HepG2 (cell line): ENCODE measurements around the gene ERMARD. TPM values are rescaled to one million over a fixed set of nuclear protein-coding genes. Genes with fewer than 3 reads are reported as not detected.

Experiments used
- ARHGAP35 ChIP-seq: sonication (generic); formaldehyde crosslinking; IDR thresholded peaks from 2 replicates; pipeline ENCODE4 v1.9.0; 2022; ENCODE audit warnings: mild to moderate bottlenecking, inconsistent platforms, moderate library complexity, missing genetic modification reagents, borderline replicate concordance
- ATF1 ChIP-seq: IDR thresholded peaks from 2 replicates; pipeline ENCODE4 v1.6.1; 2016; ENCODE audit warnings: mild to moderate bottlenecking, control low read depth
- CEBPG ChIP-seq: IDR thresholded peaks from 2 replicates; pipeline ENCODE4 v1.6.1; 2016
- E2F5 ChIP-seq: sonication (generic); formaldehyde crosslinking; conservative IDR thresholded peaks from 2 replicates; pipeline ENCODE4 v1.4.0; 2020; ENCODE audit warnings: missing genetic modification reagents
- ETV5 ChIP-seq: IDR thresholded peaks from 2 replicates; pipeline ENCODE4 v1.6.1; 2018; ENCODE audit warnings: missing biosample characterization, missing genetic modification reagents, inconsistent platforms, borderline replicate concordance
- JDP2 ChIP-seq: sonication (generic); formaldehyde crosslinking; IDR thresholded peaks from 2 replicates; pipeline ENCODE4 v1.8.1; 2022; ENCODE audit warnings: missing genetic modification reagents, borderline replicate concordance
- KAT2B ChIP-seq: fragments of 150-350 bp; IDR thresholded peaks from 2 replicates; pipeline ENCODE4 v1.6.1; 2014; ENCODE audit warnings: low read depth, low read length, borderline replicate concordance
- MAZ ChIP-seq, 2 experiments: sonication (generic) in 1 of 2; formaldehyde crosslinking in 1 of 2; IDR thresholded peaks; 2 replicates each; pipeline versions ENCODE4 v1.5.0 to v1.6.1; 2012 to 2020; ENCODE audit warnings: low read depth in 2 of 2, mild to moderate bottlenecking in 2 of 2, borderline replicate concordance in 1 of 2, improper control_type of control experiment in 1 of 2, low read length in 1 of 2, missing genetic modification reagents in 1 of 2, moderate library complexity in 1 of 2
- NRL ChIP-seq: sonication (generic); formaldehyde crosslinking; IDR thresholded peaks from 2 replicates; pipeline ENCODE4 v1.5.0; 2020; ENCODE audit warnings: missing genetic modification reagents, mild to moderate bottlenecking, moderate library complexity, borderline replicate concordance
- SP4 ChIP-seq: sonication (generic); formaldehyde crosslinking; IDR thresholded peaks from 2 replicates; pipeline ENCODE4 v1.8.1; 2023; ENCODE audit warnings: mild to moderate bottlenecking, missing genetic modification reagents
- TAF15 ChIP-seq: fragments of 200-400 bp; formaldehyde crosslinking; IDR thresholded peaks from one replicate; pipeline ENCODE4 v1.6.1; 2018; ENCODE audit warnings: mild to moderate bottlenecking, low read depth, low read length; ENCODE audit not compliant: poor library complexity, severe bottlenecking
- TEAD3 ChIP-seq: optimal IDR thresholded peaks from 2 replicates; pipeline ENCODE3; 2016; ENCODE audit warnings: borderline replicate concordance
- THAP7 ChIP-seq: sonication (generic); formaldehyde crosslinking; IDR thresholded peaks from 2 replicates; pipeline ENCODE4 v1.8.1; 2023; ENCODE audit warnings: mild to moderate bottlenecking, missing genetic modification reagents
- ZKSCAN1 ChIP-seq: fragments of 150-350 bp; IDR thresholded peaks from 2 replicates; pipeline ENCODE4 v1.6.1; 2014; ENCODE audit warnings: low read length
- ZNF101 ChIP-seq: sonication (generic); formaldehyde crosslinking; IDR thresholded peaks from 2 replicates; pipeline ENCODE4 v1.4.0; 2020; ENCODE audit warnings: mild to moderate bottlenecking, low read depth, missing genetic modification reagents, borderline replicate concordance
- ZNF563 ChIP-seq: sonication (generic); formaldehyde crosslinking; IDR thresholded peaks from 2 replicates; pipeline ENCODE4 v1.8.0; 2022; ENCODE audit warnings: mild to moderate bottlenecking, moderate library complexity, missing genetic modification reagents
- ZNF691 ChIP-seq: sonication (generic); formaldehyde crosslinking; IDR thresholded peaks from 2 replicates; pipeline ENCODE4 v1.4.0; 2020; ENCODE audit warnings: missing genetic modification reagents, low read depth, mild to moderate bottlenecking, borderline replicate concordance
- ZNF746 ChIP-seq: sonication (generic); formaldehyde crosslinking; IDR thresholded peaks from 2 replicates; pipeline ENCODE4 v1.8.0; 2022; ENCODE audit warnings: mild to moderate bottlenecking, missing genetic modification reagents
- ZNF83 ChIP-seq: sonication (generic); formaldehyde crosslinking; IDR thresholded peaks from 2 replicates; pipeline ENCODE4 v1.4.0; 2020; ENCODE audit warnings: missing genetic modification reagents, mild to moderate bottlenecking, borderline replicate concordance
- ZNF878 ChIP-seq: sonication (generic); formaldehyde crosslinking; IDR thresholded peaks from 2 replicates; pipeline ENCODE4 v1.8.1; 2023; ENCODE audit warnings: mild to moderate bottlenecking, missing genetic modification reagents, moderate library complexity
- ZSCAN12 ChIP-seq: sonication (generic); formaldehyde crosslinking; IDR thresholded peaks from 2 replicates; pipeline ENCODE4 v1.9.0; 2021; ENCODE audit warnings: mild to moderate bottlenecking, missing genetic modification reagents
- polyA plus RNA-seq, 8 experiments: library from polyadenylated mRNA; depleted of rRNA in 3 of 8; stranded (reverse) in 7 of 8; unstranded in 1 of 8; fragments of >200 nt; fragmentation: Illumina TruSeq in 4 of 8; extraction: Trizol in 4 of 8; gene quantifications; 2 replicates each; pipeline versions ENCODE4 v1.2.1 to v1.2.3, GENCODE V29; 2011 to 2016; ENCODE audit warnings: low read depth in 4 of 8, missing spikeins in 1 of 8, mixed read lengths in 1 of 8; ENCODE audit not compliant: insufficient read depth in 1 of 8
- total RNA-seq, 5 experiments: library from RNA; depleted of rRNA; stranded (reverse); fragments of >200 nt; fragmentation: Illumina TruSeq; extraction: Trizol; gene quantifications; 2 replicates each; pipeline ENCODE4 v1.2.3, GENCODE V29; 2016; ENCODE audit warnings: low read depth in 1 of 5

Gene ERMARD
- total and polyA plus RNA-seq, 2 of the 13 experiments (the other 11 are each of a cell fraction or from before 2014, with no cell fraction given), result 8.8 to 10.7 TPM

GRCh38 chr6:169751242-169752073 is at the start of gene ERMARD, which contains the start of gene DYNLT2 (continued):
- TF ChIP-seq ETV5 (CRISPR knock-in tag), result peak; percentile 100
- peak; percentile 29 for TF ChIP-seq CEBPG (CRISPR knock-in tag)
- peak; percentile 91; the same call in 1 of the 2 replicates for TF ChIP-seq ZNF746 (CRISPR knock-in tag)
- peak; percentile 37; the same call in 1 of the 2 replicates for TF ChIP-seq ZNF83
- TF ChIP-seq ZNF101 (CRISPR knock-in tag), result 0 out of 2 replicates have a peak, but pooled peaks have one; percentile 42
- TF ChIP-seq SP4, result peak; percentile 94
- peak; percentile 95 for TF ChIP-seq THAP7 (CRISPR knock-in tag)
- TF ChIP-seq ZNF878, result peak; percentile 39; the same call in 1 of the 2 replicates
- TF ChIP-seq NRL (CRISPR knock-in tag), result peak; percentile 98
- peak; percentile 97; the same call in 1 of the 2 replicates for TF ChIP-seq ARHGAP35
- peak; percentile 96 for TF ChIP-seq ZSCAN12 (CRISPR knock-in tag)
- TF ChIP-seq TEAD3 (CRISPR knock-in tag), result no peak
- TF ChIP-seq MAZ (IDR thresholded peaks at IDR 0.05; ENCODE audit: borderline replicate concordance, low read depth, low read length), result peak; percentile 91
- TF ChIP-seq MAZ (CRISPR knock-in tag; IDR thresholded peaks at IDR 0.05; ENCODE audit: low read depth), result peak; percentile 99
- TF ChIP-seq E2F5, result no peak
- peak; percentile 8; the same call in 1 of the 2 replicates for TF ChIP-seq KAT2B
- peak; percentile 97; the same call in 1 of the 2 replicates for TF ChIP-seq ZNF691 (CRISPR knock-in tag)
- TF ChIP-seq ZNF563 (CRISPR knock-in tag), result peak; percentile 98
- TF ChIP-seq TAF15, result peak; percentile 50
- peak; percentile 66 for TF ChIP-seq ZKSCAN1
- TF ChIP-seq JDP2, result peak; percentile 18; the same call in 1 of the 2 replicates
- TF ChIP-seq ATF1 (CRISPR knock-in tag), result peak; percentile 98
